Smooth muscle cell (in vitro differentiated cells): ENCODE results near the gene SLC2A1. TPM values are rescaled to one million over a fixed set of nuclear protein-coding genes. Genes with fewer than 3 reads are reported as not detected.

Experiments used
- DNase-seq: peaks from one replicate; lab custom pipeline; 2025; ENCODE audit not compliant: unreplicated experiment; lab: John Stamatoyannopoulos, UW
- H2AFZ ChIP-seq: fragments of 200-600 bp; sonication (generic); 2 replicates; pipeline ENCODE4 v1.6.0; 2016; ENCODE audit warnings: antibody characterized with exemption, low read depth, mild to moderate bottlenecking
- H3F3A ChIP-seq: fragments of 200-600 bp; sonication (generic); 2 replicates; pipeline ENCODE4 v1.6.0; 2017; ENCODE audit warnings: antibody characterized with exemption, low read depth
- H3K27ac ChIP-seq: fragments of 200-600 bp; sonication (generic); 2 replicates; pipeline ENCODE4 v1.5.1; 2016; ENCODE audit warnings: low read depth, mild to moderate bottlenecking
- H3K27me3 ChIP-seq: fragments of 200-600 bp; sonication (generic); 2 replicates; pipeline ENCODE4 v1.6.1; 2016; ENCODE audit warnings: low read depth, mild to moderate bottlenecking
- H3K36me3 ChIP-seq: fragments of 200-600 bp; sonication (generic); 2 replicates; pipeline ENCODE4 v1.5.1; 2016; ENCODE audit warnings: low read depth
- H3K4me1 ChIP-seq: fragments of 200-600 bp; sonication (generic); 2 replicates; pipeline ENCODE4 v1.5.1; 2016; ENCODE audit warnings: low read depth
- H3K4me2 ChIP-seq: fragments of 200-600 bp; sonication (generic); 2 replicates; pipeline ENCODE4 v1.6.0; 2016; ENCODE audit warnings: mild to moderate bottlenecking
- H3K4me3 ChIP-seq: fragments of 200-600 bp; sonication (generic); 2 replicates; pipeline ENCODE4 v1.5.1; 2016; ENCODE audit warnings: mild to moderate bottlenecking
- H3K79me2 ChIP-seq: fragments of 200-600 bp; sonication (generic); 2 replicates; pipeline ENCODE4 v1.6.0; 2016; ENCODE audit warnings: low read depth, mild to moderate bottlenecking
- H3K9ac ChIP-seq: fragments of 200-600 bp; sonication (generic); 2 replicates; pipeline ENCODE4 v1.6.0; 2016; ENCODE audit warnings: low read depth
- H3K9me3 ChIP-seq: fragments of 200-600 bp; sonication (generic); replicated peaks from 2 replicates; pipeline ENCODE4 v1.5.1; 2016; ENCODE audit warnings: low read depth
- H4K20me1 ChIP-seq: fragments of 200-600 bp; sonication (generic); 2 replicates; pipeline ENCODE4 v1.6.0; 2016; ENCODE audit warnings: low read depth
- CTCF ChIP-seq: fragments of 200-600 bp; sonication (generic); IDR thresholded peaks from 2 replicates; pipeline ENCODE4 v1.5.1; 2017; ENCODE audit warnings: borderline replicate concordance, mild to moderate bottlenecking, antibody characterized with exemption; ENCODE audit not compliant: insufficient read depth, poor library complexity, severe bottlenecking
- WGBS: methylation state at CpG from one replicate; pipeline ENCODE4 v1.1.7; 2016; ENCODE audit warnings: low lambda C conversion rate; 5-methylcytosine and 5-hydroxymethylcytosine counted together
- polyA plus RNA-seq: library from polyadenylated mRNA; unstranded; fragments of >200 nt; fragmentation: Nextera tagmentation; extraction: Ambion mirVana; gene quantifications from 2 replicates; pipeline ENCODE4 v1.2.1, GENCODE V29; 2016
- total RNA-seq: library from RNA; depleted of rRNA; stranded (reverse); fragments of >200 nt; gene quantifications from 2 replicates; pipeline ENCODE4 v1.2.3, GENCODE V29; 2014

SLC2A1 gene
- total and polyA plus RNA-seq, 2 experiments from 2014 or later, result 275 to 1,091 TPM

GRCh38 chr1:42944246-42944928, 14.3 kb downstream of the SLC2A1 start:
- peak overlapping the region; percentile 99 for H3K27ac ChIP-seq
- TF ChIP-seq CTCF, result no peak
- 72% methylated on average over 9 of the region's 9 CpGs for WGBS

DNA sequence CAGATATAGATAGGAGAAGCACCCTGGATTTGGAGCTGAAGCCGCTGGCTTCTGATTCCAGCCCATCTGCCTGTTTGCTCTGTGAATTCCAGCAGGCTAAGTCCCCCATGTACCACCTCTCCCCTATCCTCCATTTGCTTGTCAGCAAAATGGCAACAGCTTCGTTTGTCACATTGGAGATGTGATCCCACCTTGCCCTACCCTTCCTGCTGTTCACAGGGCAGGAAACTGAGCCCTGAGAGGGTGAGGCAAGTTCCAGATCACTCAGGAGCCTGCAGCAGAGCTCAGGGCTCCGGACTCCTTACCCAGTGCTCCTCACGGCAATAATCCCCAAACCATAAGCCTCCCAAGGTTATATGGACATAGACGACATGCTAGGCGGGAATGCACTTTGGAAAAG, 14.9 kb downstream of the SLC2A1 start:
- Histone ChIP-seq H3K36me3 (no peaks in the 10 kb centered on the region), H3K4me3 (no peak overlapping the region), H3K4me2 (peak overlapping the region; percentile 58), H2AFZ (no peak overlapping the region), H3K4me1 (peaks cover 43% of the 10 kb centered on the region), H4K20me1 (peaks cover 92% of the 10 kb centered on the region), H3K79me2 (peaks cover 76% of the 10 kb centered on the region), H3F3A (peaks cover 10% of the 10 kb centered on the region), H3K27ac (peak overlapping the region; percentile 99), H3K27me3 (no peaks in the 10 kb centered on the region), H3K9me3 (no peaks in the 10 kb centered on the region), H3K9ac (peak overlapping the region; percentile 33)
- no peak for DNase-seq
- WGBS, result 83% methylated on average over 6 of the region's 6 CpGs
- no peak for TF ChIP-seq CTCF

More at GRCh38 chr1:42944246-42944928, 14.3 kb downstream of the SLC2A1 start:
- H3K4me1 ChIP-seq, result peaks cover 49% of the 10 kb centered on the region
- DNase-seq, result no peak
- H2AFZ ChIP-seq, result no peak overlapping the region
- no peaks in the 10 kb centered on the region for H3K9me3 ChIP-seq
- H3K27me3 ChIP-seq, result no peaks in the 10 kb centered on the region
- peaks cover 92% of the 10 kb centered on the region for H4K20me1 ChIP-seq
- no peaks in the 10 kb centered on the region for H3K36me3 ChIP-seq
- H3K79me2 ChIP-seq, result peaks cover 76% of the 10 kb centered on the region
- H3K4me3 ChIP-seq, result no peak overlapping the region
- no peak overlapping the region for H3K9ac ChIP-seq
- peaks cover 10% of the 10 kb centered on the region for H3F3A ChIP-seq
- peak overlapping the region; percentile 58 for H3K4me2 ChIP-seq

DNA sequence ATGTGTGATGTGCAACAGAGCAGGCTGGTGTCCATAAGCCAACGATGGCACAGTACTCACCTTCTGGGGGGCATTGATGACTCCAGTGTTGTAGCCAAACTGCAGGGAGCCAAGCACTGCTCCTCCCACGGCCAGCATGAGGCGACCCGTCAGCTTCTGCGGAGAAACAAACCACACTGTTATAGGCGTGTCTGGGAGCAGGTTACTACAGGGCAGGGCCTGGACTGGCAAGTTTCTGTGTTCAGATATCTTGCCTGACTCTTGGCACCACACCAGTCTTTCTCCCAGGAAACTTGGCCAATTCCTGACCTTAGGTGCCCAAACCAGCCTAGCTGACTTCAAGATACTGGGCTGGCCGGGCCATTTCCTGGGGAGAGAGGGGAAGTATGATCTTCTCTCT, 15.5 kb downstream of the SLC2A1 start:
- Histone ChIP-seq H3K4me3 (no peak overlapping the region), H3K4me2 (peak overlapping the region; percentile 58), H2AFZ (no peak overlapping the region), H3F3A (peaks cover 10% of the 10 kb centered on the region), H3K36me3 (no peaks in the 10 kb centered on the region), H3K9me3 (no peaks in the 10 kb centered on the region), H3K27ac (peak overlapping the region; percentile 99), H3K27me3 (no peaks in the 10 kb centered on the region), H3K9ac (peak overlapping the region; percentile 33), H3K79me2 (peaks cover 76% of the 10 kb centered on the region), H3K4me1 (peaks cover 38% of the 10 kb centered on the region), H4K20me1 (peaks cover 92% of the 10 kb centered on the region)
- no peak for DNase-seq
- 58% methylated on average over 7 of the region's 7 CpGs for WGBS
- TF ChIP-seq CTCF, result no peak

DNA sequence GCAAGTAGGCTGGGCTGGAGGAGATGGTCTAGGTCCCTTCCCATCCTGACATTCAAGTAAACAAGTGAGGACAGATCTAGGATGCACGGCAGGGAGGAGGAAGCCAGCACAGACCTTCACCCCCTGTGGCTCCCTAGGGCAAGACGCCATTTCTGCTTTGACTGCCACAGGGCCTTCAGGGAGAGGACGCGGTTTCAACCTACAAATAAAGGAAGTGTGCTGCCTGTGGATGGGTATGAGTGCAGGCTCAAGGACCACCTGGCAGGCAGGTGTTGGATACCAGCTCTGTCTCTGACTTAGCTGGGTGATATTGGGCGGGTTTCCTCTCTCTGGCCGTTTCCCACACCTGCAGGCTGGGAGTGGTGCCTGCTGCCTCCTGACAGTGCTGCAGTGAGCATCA, 16.2 kb downstream of the SLC2A1 start:
- H3K9me3 ChIP-seq, result no peaks in the 10 kb centered on the region
- DNase-seq, result no peak
- H3K27ac ChIP-seq, result peak overlapping the region; percentile 99
- WGBS, result 85% methylated on average over 6 of the region's 6 CpGs
- no peak for TF ChIP-seq CTCF
- H3K4me3 ChIP-seq, result no peak overlapping the region
- peaks cover 10% of the 10 kb centered on the region for H3F3A ChIP-seq
- H3K4me1 ChIP-seq, result peaks cover 32% of the 10 kb centered on the region
- H3K9ac ChIP-seq, result peak overlapping the region; percentile 68
- peak overlapping the region; percentile 73 for H3K4me2 ChIP-seq
- no peaks in the 10 kb centered on the region for H3K36me3 ChIP-seq
- peaks cover 92% of the 10 kb centered on the region for H4K20me1 ChIP-seq
- H3K27me3 ChIP-seq, result no peaks in the 10 kb centered on the region
- H2AFZ ChIP-seq, result no peak overlapping the region
- peaks cover 76% of the 10 kb centered on the region for H3K79me2 ChIP-seq
